Heart right ventricle (tissue), 16 donors: ENCODE data around the gene CEND1. TPM values are rescaled to one million over a fixed set of nuclear protein-coding genes. Genes with fewer than 3 reads are reported as not detected.

Experiments
- ATAC-seq, 8 donors: fragments of 200-7000 bp; cut with Tn5 transposase; one replicate each; pipeline ENCODE4 v1.9.1; 2020; ENCODE audit warnings: mild to moderate bottlenecking in 8 of 8, moderate library complexity in 8 of 8, moderate number of reproducible peaks in 1 of 8
- DNase-seq, 2 donors: peaks; one replicate each; pipeline ENCODE4 v3.0.0-alpha.2; 2020
- H3K27ac ChIP-seq, 10 donors: fragments of 200-600 bp; sonication (generic) in 2 of 10; one replicate each; pipeline versions ENCODE4 v1.5.0 to v1.8.0; 2020 to 2022; ENCODE audit warnings: mild to moderate bottlenecking in 3 of 10
- H3K27me3 ChIP-seq, 7 donors: fragments of 200-600 bp; one replicate each; pipeline ENCODE4 v1.8.0; 2021 to 2022; ENCODE audit warnings: mild to moderate bottlenecking in 2 of 7
- H3K36me3 ChIP-seq, 9 donors: fragments of 200-600 bp; sonication (generic) in 1 of 9; one replicate each; pipeline versions ENCODE4 v1.5.0 to v1.8.0; 2020 to 2022; ENCODE audit warnings: mild to moderate bottlenecking in 2 of 9
- H3K4me1 ChIP-seq, 9 donors: fragments of 200-600 bp; sonication (generic) in 1 of 9; one replicate each; pipeline versions ENCODE4 v1.5.0 to v1.8.0; 2020 to 2022; ENCODE audit warnings: mild to moderate bottlenecking in 4 of 9
- H3K4me3 ChIP-seq, 10 donors: fragments of 200-600 bp; sonication (generic) in 2 of 10; one replicate each; pipeline versions ENCODE4 v1.5.0 to v1.8.0; 2020 to 2022; ENCODE audit warnings: mild to moderate bottlenecking in 7 of 10, moderate library complexity in 2 of 10
- H3K9me3 ChIP-seq, 11 donors: fragments of 200-600 bp in 10 of 11; sonication (generic) in 2 of 11; one replicate each; pipeline versions ENCODE4 v1.5.0 to v1.8.0; 2013 to 2022; ENCODE audit warnings: mild to moderate bottlenecking in 2 of 11, control low read depth in 1 of 11, moderate library complexity in 1 of 11
- CTCF ChIP-seq, 9 donors: fragments of 200-600 bp; sonication (generic) in 2 of 9; IDR thresholded peaks; one replicate each; pipeline versions ENCODE4 v1.5.0 to v1.8.0; 2021 to 2022; ENCODE audit warnings: antibody characterized with exemption in 9 of 9, mild to moderate bottlenecking in 5 of 9, moderate library complexity in 1 of 9
- WGBS, 2 donors: extraction: QIAGEN DNeasy Blood & Tissue Kit; methylation state at CpG; one replicate each; pipeline ENCODE4 v1.1.7; 2013; ENCODE audit warnings: inconsistent platforms in 1 of 2; 5-methylcytosine and 5-hydroxymethylcytosine counted together
- intact Hi-C, 10 donors: fragments of 100-400 bp; cut with DNase I; formaldehyde crosslinking; loops; one replicate each; pipeline versions ENCODE4 v1.11.1 to v1.14.2; 2022
- polyA plus RNA-seq, 2 donors: library from polyadenylated mRNA; stranded (reverse); fragments of 200-250 nt; gene quantifications; one replicate each; pipeline ENCODE4 v1.2.3, GENCODE V29; 2013
- total RNA-seq, 10 donors: library from RNA; stranded (reverse); fragmentation: NEBNext Ultra II Directional in 3 of 10; extraction: Animal tissue kit (Norgen Biotek cat#: 25700) in 3 of 10; gene quantifications; one replicate each; pipeline versions ENCODE4 v1.2.1 to v1.2.4, GENCODE V29; 2021 to 2023
- donor health status: Arrhythmogenic right ventricular cardiomyopathy.
- donor health status: ischemic (EF 13 %, LVEDD 7.1; RV severe dilation, severe dysfunction).
- donor health status: healthy with polysubstance abuse.
- donor health status: DM: no; HTN: yes; CAD: no.
- donor health status: DM: no; HTN: no; CAD: no.
- donor health status: ischemic (EF 25% LVEDD 6.9; RV normal size, moderate dysfunction).
- donor health status: ischemic (EF 25% LVEDD 5.7; RV mildly dilated, moderate dysfunction).
- donor health status: healthy.
- donor health status: DM: yes; HTN: yes; CAD: no.
- donor health status: Ischemic cardiomyopathy.
- donor health status: ischemic (EF 35%, LVEDD 5.7; RV mildly dilated, moderate dysfunction).
- donor health status: nonischemic (EF 11% LVEDD 7.7; RV severe dilation, severe dysfunction).
- donor health status: DM: yes; HTN: yes; CAD: no.
- donor health status: PGD.
- donor health status: ischemic (EF 29% LVEDD 5.4; RV normal size, mild dysfunction).
- donor health status: nonischemic (EF 23%, LVEDD 6.1; RV moderate dilation, normal function).

Gene CEND1
- total and polyA plus RNA-seq, 12 donors, result 0.22 to 0.80 (median 0.53) TPM; not detected in 1

GRCh38 chr11:764322-765024 lies 25.4 kb downstream of the CEND1 start:
- Histone ChIP-seq H3K36me3 (peaks cover 0 to 91% (median 42%) of the 10 kb centered on the region in 9 donors), H3K4me3 (no peak overlapping the region), H3K27ac (no peak overlapping the region), H3K9me3 (no peaks in the 10 kb centered on the region), H3K27me3 (no peaks in the 10 kb centered on the region), H3K4me1 (no peaks in the 10 kb centered on the region)
- TF ChIP-seq CTCF (IDR thresholded peaks at IDR 0.05), result no peak
- intact Hi-C loops, result no loop called here
- 86 to 87% methylated on average over 18 of the region's 18 CpGs for WGBS, 2 donors
- DNase-seq (no peak), ATAC-seq (peak in 5 of 8 donors; percentile 10 to 24 (median 14))

- no peaks in the 10 kb centered on the region for H3K9me3 ChIP-seq
- WGBS, 2 donors, result 89 to 90% methylated on average over 22 of the region's 22 CpGs
- no peak overlapping the region for H3K27ac ChIP-seq
- H3K36me3 ChIP-seq, result peaks cover 0 to 94% (median 47%) of the 10 kb centered on the region in 9 donors
- no peaks in the 10 kb centered on the region for H3K4me1 ChIP-seq
- ATAC-seq (peak in 3 of 8 donors; percentile 5 to 10 (median 10)), DNase-seq (no peak)
- H3K4me3 ChIP-seq, result no peak overlapping the region
- no peaks in the 10 kb centered on the region for H3K27me3 ChIP-seq
- intact Hi-C loops, result no loop called here
- no peak for TF ChIP-seq CTCF (IDR thresholded peaks at IDR 0.05)
Measured at GRCh38 chr11:763549-764321, 26.2 kb downstream of the CEND1 start.

GRCh38 chr11:763073-763463 lies 26.8 kb downstream of the CEND1 start:
- no peak for TF ChIP-seq CTCF (IDR thresholded peaks at IDR 0.05)
- DNase-seq, result no peak
- H3K36me3 ChIP-seq, result peaks cover 0 to 96% (median 47%) of the 10 kb centered on the region in 9 donors
- no peak overlapping the region for H3K4me3 ChIP-seq
- intact Hi-C loops, result no loop called here
- ATAC-seq, result no peak
- H3K4me1 ChIP-seq, result no peaks in the 10 kb centered on the region
- no peak overlapping the region for H3K27ac ChIP-seq
- no peaks in the 10 kb centered on the region for H3K9me3 ChIP-seq
- no peaks in the 10 kb centered on the region for H3K27me3 ChIP-seq
- WGBS, 2 donors, result 71 to 78% methylated on average over 15 to 24 of the region's 24 CpGs

- Histone ChIP-seq H3K4me1 (no peaks in the 10 kb centered on the region), H3K9me3 (no peaks in the 10 kb centered on the region), H3K4me3 (no peak overlapping the region), H3K36me3 (peaks cover 0 to 98% (median 47%) of the 10 kb centered on the region in 9 donors), H3K27ac (no peak overlapping the region), H3K27me3 (no peaks in the 10 kb centered on the region)
- no peak for DNase-seq
- peak in 3 of 8 donors; percentile 23 to 36 (median 25) for ATAC-seq
- intact Hi-C loops, result no loop called here
- 68 to 69% methylated on average over 10 of the region's 10 CpGs for WGBS, 2 donors
- TF ChIP-seq CTCF (IDR thresholded peaks at IDR 0.05), result peak in 1 of 9 donors; percentile 15
Measured at GRCh38 chr11:762421-763072, 27.3 kb downstream of the CEND1 start.
